ENCODE measurements around the gene NIM1K. TPM values are rescaled to one million over a fixed set of nuclear protein-coding genes. Genes with fewer than 3 reads are reported as not detected.
A peak's percentile ranks its signal among the peaks of the same experiment; 100 is the strongest.

The NIM1K gene
- total RNA-seq, 1 experiment from 2014 or later: 10.2 TPM

DNA sequence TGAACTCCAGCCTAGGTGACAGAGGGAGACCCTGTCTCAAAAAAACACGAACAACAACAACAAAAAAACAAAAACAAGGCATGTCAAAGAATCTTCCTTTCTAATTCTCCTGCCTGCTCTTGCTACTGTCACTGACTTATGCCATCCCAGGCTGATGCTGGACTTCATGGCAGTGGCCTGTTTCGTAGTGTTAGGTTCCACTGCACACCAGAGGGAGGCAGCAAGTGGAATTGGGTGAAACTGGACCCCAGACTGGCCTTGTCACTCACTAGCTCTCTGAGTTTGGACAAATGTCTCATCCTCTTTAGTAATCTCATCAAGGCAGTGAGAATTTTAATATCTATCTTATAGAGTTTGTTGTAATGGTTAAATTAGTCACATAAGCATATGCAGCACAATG is 12.9 kb downstream of the NIM1K start:
- Histone ChIP-seq H3K9me2 (replicated peaks; ENCODE audit: insufficient read depth, low read length) (no peaks in the 10 kb centered on the region), H4K20me1 (ENCODE audit: insufficient read depth, low read depth, low read length) (no peaks in the 10 kb centered on the region), H3K9me3 (ENCODE audit: low read length) (no peaks in the 10 kb centered on the region), H3K36me3 (ENCODE audit: insufficient read depth, low read length) (no peaks in the 10 kb centered on the region), H3K4me3 (ENCODE audit: low read length) (no peak overlapping the region), H3K4me2 (ENCODE audit: low read depth, low read length, poor library complexity, severe bottlenecking) (no peak overlapping the region), H3K27me3 (ENCODE audit: low read length) (no peaks in the 10 kb centered on the region), H3K9ac (ENCODE audit: low read length) (no peak overlapping the region), H2AFZ (ENCODE audit: low read length) (no peak overlapping the region), H3K79me2 (ENCODE audit: low read length) (no peaks in the 10 kb centered on the region; the same call in 1 of the 2 replicates), H3K4me1 (ENCODE audit: low read length) (peaks cover 28% of the 10 kb centered on the region), H3K27ac (ENCODE audit: low read length) (peak overlapping the region; percentile 46)
- no peak for DNase-seq

DNA sequence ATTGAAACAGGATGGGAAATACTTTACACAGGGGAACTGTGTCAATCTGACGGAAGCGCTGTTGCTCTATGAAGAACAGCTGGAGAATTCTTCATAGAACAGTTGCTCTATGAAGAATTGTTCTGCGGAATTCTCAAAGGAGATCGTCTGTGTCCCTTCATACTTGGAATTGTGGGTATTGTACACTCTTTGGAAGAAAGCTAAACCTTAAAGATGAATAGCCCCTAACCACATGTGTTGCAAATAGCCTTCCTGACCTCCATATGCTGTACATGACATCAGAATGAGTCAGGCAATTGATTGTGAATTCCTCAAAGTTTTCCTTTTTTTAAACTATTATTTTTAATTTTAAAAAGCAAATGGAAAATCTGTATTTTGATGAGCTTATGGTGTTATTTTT is 15.6 kb downstream of the NIM1K start:
- H4K20me1 ChIP-seq (ENCODE audit: insufficient read depth, low read depth, low read length): no peaks in the 10 kb centered on the region
- peaks cover 46% of the 10 kb centered on the region for H3K4me1 ChIP-seq (ENCODE audit: low read length)
- no peaks in the 10 kb centered on the region for H3K9me2 ChIP-seq (replicated peaks; ENCODE audit: insufficient read depth, low read length)
- no peaks in the 10 kb centered on the region for H3K36me3 ChIP-seq (ENCODE audit: insufficient read depth, low read length)
- H3K4me2 ChIP-seq (ENCODE audit: low read depth, low read length, poor library complexity, severe bottlenecking): no peak overlapping the region
- no peak overlapping the region for H3K4me3 ChIP-seq (ENCODE audit: low read length)
- H2AFZ ChIP-seq (ENCODE audit: low read length): no peak overlapping the region
- no peak overlapping the region for H3K9ac ChIP-seq (ENCODE audit: low read length)
- no peak for DNase-seq
- H3K9me3 ChIP-seq (ENCODE audit: low read length): no peaks in the 10 kb centered on the region
- no peaks in the 10 kb centered on the region for H3K27me3 ChIP-seq (ENCODE audit: low read length)
- peaks cover 6% of the 10 kb centered on the region; the same call in 1 of the 2 replicates for H3K79me2 ChIP-seq (ENCODE audit: low read length)
- H3K27ac ChIP-seq (ENCODE audit: low read length): no peak overlapping the region; the same call in 1 of the 2 replicates

DNA sequence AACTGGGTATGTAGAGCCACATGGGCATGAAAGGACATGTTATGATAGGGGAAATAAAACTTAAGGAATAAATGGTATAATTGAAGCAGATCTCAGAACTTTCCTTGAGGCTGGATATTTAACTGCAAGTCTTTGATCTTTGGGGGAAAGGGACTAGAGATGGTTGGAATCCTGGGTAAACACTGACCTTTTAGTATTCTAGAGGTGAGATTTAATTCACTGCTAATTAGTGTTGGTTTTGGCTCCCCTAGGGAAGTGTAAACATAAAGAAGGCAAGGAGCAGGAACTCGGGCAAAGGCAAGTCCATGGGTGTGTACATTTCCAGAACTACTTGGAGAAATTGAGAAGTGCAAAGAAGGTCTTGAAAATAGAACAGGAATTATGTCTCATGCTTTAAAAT is 16.6 kb downstream of the NIM1K start:
- Histone ChIP-seq H4K20me1 (ENCODE audit: insufficient read depth, low read depth, low read length) (no peaks in the 10 kb centered on the region), H3K9me2 (replicated peaks; ENCODE audit: insufficient read depth, low read length) (no peaks in the 10 kb centered on the region), H3K27ac (ENCODE audit: low read length) (peak overlapping the region; percentile 99), H3K9me3 (ENCODE audit: low read length) (no peaks in the 10 kb centered on the region), H2AFZ (ENCODE audit: low read length) (peak overlapping the region; percentile 51; the same call in 1 of the 2 replicates), H3K9ac (ENCODE audit: low read length) (peak overlapping the region; percentile 22), H3K27me3 (ENCODE audit: low read length) (no peaks in the 10 kb centered on the region), H3K4me3 (ENCODE audit: low read length) (no peak overlapping the region), H3K4me1 (ENCODE audit: low read length) (peaks cover 55% of the 10 kb centered on the region), H3K79me2 (ENCODE audit: low read length) (peaks cover 6% of the 10 kb centered on the region; the same call in 1 of the 2 replicates), H3K4me2 (ENCODE audit: low read depth, low read length, poor library complexity, severe bottlenecking) (peak overlapping the region; percentile 40), H3K36me3 (ENCODE audit: insufficient read depth, low read length) (no peaks in the 10 kb centered on the region)
- no peak for DNase-seq

DNA sequence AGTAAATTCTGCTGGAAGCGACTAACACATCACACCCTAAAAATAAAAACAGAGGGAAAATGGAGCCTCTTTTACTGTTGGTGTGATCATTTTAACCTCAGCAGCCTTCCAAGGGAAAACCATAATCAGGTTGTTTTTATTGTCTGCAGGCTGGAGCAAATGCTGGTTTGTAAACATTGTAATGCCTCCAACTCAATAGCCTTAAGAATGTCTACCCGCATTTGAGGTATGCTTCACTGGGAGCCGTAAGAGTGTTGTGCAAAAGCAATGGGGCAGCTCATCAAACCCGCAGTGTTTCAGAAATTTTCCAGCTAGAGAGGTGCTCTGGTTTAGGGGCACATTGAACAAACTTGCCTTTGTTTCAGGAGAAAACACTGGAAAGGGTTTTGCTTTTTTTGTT is 17.0 kb downstream of the NIM1K start:
- Histone ChIP-seq H3K79me2 (ENCODE audit: low read length) (peaks cover 6% of the 10 kb centered on the region; the same call in 1 of the 2 replicates), H3K9ac (ENCODE audit: low read length) (peak overlapping the region; percentile 22), H3K9me2 (replicated peaks; ENCODE audit: insufficient read depth, low read length) (no peaks in the 10 kb centered on the region), H3K4me1 (ENCODE audit: low read length) (peaks cover 59% of the 10 kb centered on the region), H3K4me2 (ENCODE audit: low read depth, low read length, poor library complexity, severe bottlenecking) (peak overlapping the region; percentile 40), H3K36me3 (ENCODE audit: insufficient read depth, low read length) (no peaks in the 10 kb centered on the region), H2AFZ (ENCODE audit: low read length) (peak overlapping the region; percentile 51; the same call in 1 of the 2 replicates), H3K27ac (ENCODE audit: low read length) (peak overlapping the region; percentile 99), H4K20me1 (ENCODE audit: insufficient read depth, low read depth, low read length) (no peaks in the 10 kb centered on the region), H3K27me3 (ENCODE audit: low read length) (no peaks in the 10 kb centered on the region), H3K4me3 (ENCODE audit: low read length) (no peak overlapping the region), H3K9me3 (ENCODE audit: low read length) (no peaks in the 10 kb centered on the region)
- DNase-seq: no peak

DNA sequence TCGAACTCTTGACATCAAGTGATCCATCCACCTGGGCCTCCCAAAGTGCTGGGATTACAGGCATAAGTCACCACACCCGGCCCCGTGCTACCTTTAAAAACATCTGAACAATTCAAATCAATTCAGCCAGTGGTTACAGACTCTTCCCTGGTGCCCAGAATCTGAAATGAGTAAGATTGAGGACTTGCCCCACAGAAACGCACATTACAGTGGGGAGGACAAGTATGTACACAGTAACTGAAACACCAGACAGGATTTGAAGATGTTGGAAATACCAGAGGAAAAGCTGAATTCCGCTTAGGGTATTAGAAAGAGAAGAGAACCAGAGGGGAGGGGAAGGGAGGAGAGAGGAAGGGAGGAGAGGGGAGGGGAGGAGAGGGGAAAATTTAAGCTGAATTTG is 17.8 kb downstream of the NIM1K start:
- H3K27me3 ChIP-seq (ENCODE audit: low read length): no peaks in the 10 kb centered on the region
- H3K4me3 ChIP-seq (ENCODE audit: low read length): peak overlapping the region; percentile 26; the same call in 1 of the 2 replicates
- peak overlapping the region; percentile 71 for H3K4me2 ChIP-seq (ENCODE audit: low read depth, low read length, poor library complexity, severe bottlenecking)

GRCh38 chr5:43210570-43210969 is 18.5 kb downstream of the NIM1K start:
- peak; percentile 84 for DNase-seq
- Histone ChIP-seq H3K27ac (ENCODE audit: low read length) (peak overlapping the region; percentile 99), H3K36me3 (ENCODE audit: insufficient read depth, low read length) (no peaks in the 10 kb centered on the region), H3K79me2 (ENCODE audit: low read length) (peaks cover 6% of the 10 kb centered on the region; the same call in 1 of the 2 replicates), H3K4me2 (ENCODE audit: low read depth, low read length, poor library complexity, severe bottlenecking) (peak overlapping the region; percentile 71), H4K20me1 (ENCODE audit: insufficient read depth, low read depth, low read length) (no peaks in the 10 kb centered on the region), H3K4me3 (ENCODE audit: low read length) (peak overlapping the region; percentile 26; the same call in 1 of the 2 replicates), H3K9me3 (ENCODE audit: low read length) (no peaks in the 10 kb centered on the region), H3K27me3 (ENCODE audit: low read length) (no peaks in the 10 kb centered on the region), H2AFZ (ENCODE audit: low read length) (no peak overlapping the region), H3K4me1 (ENCODE audit: low read length) (peaks cover 72% of the 10 kb centered on the region), H3K9me2 (replicated peaks; ENCODE audit: insufficient read depth, low read length) (no peaks in the 10 kb centered on the region), H3K9ac (ENCODE audit: low read length) (peak overlapping the region; percentile 65)

More for the DNA sequence above, 17.8 kb downstream of the NIM1K start:
- peak; percentile 64 for DNase-seq
- peaks cover 6% of the 10 kb centered on the region; the same call in 1 of the 2 replicates for H3K79me2 ChIP-seq (ENCODE audit: low read length)
- H3K27ac ChIP-seq (ENCODE audit: low read length): peak overlapping the region; percentile 99
- H3K9me3 ChIP-seq (ENCODE audit: low read length): no peaks in the 10 kb centered on the region
- H3K9ac ChIP-seq (ENCODE audit: low read length): peak overlapping the region; percentile 65
- H2AFZ ChIP-seq (ENCODE audit: low read length): no peak overlapping the region
- no peaks in the 10 kb centered on the region for H3K9me2 ChIP-seq (replicated peaks; ENCODE audit: insufficient read depth, low read length)
- peaks cover 66% of the 10 kb centered on the region for H3K4me1 ChIP-seq (ENCODE audit: low read length)
- H3K36me3 ChIP-seq (ENCODE audit: insufficient read depth, low read length): no peaks in the 10 kb centered on the region
- no peaks in the 10 kb centered on the region for H4K20me1 ChIP-seq (ENCODE audit: insufficient read depth, low read depth, low read length)

- 0 out of 2 replicates have a peak, but pooled peaks cover 4% of the 10 kb centered on the region for H3K36me3 ChIP-seq (ENCODE audit: insufficient read depth, low read length)
- 0 out of 2 replicates have a peak overlapping the region, but pooled peaks have one; percentile 15 for H3K4me3 ChIP-seq (ENCODE audit: low read length)
- H3K9me3 ChIP-seq (ENCODE audit: low read length): no peaks in the 10 kb centered on the region; the same call in 1 of the 2 replicates
- no peak overlapping the region for H2AFZ ChIP-seq (ENCODE audit: low read length)
- H3K4me2 ChIP-seq (ENCODE audit: low read depth, low read length, poor library complexity, severe bottlenecking): peak overlapping the region; percentile 84
- peak overlapping the region; percentile 74 for H3K9ac ChIP-seq (ENCODE audit: low read length)
- H3K79me2 ChIP-seq (ENCODE audit: low read length): peaks cover 6% of the 10 kb centered on the region; the same call in 1 of the 2 replicates
- H3K27ac ChIP-seq (ENCODE audit: low read length): peak overlapping the region; percentile 99
- no peaks in the 10 kb centered on the region for H3K27me3 ChIP-seq (ENCODE audit: low read length)
- no peaks in the 10 kb centered on the region for H4K20me1 ChIP-seq (ENCODE audit: insufficient read depth, low read depth, low read length)
- DNase-seq: no peak
- no peaks in the 10 kb centered on the region for H3K9me2 ChIP-seq (replicated peaks; ENCODE audit: insufficient read depth, low read length)
- H3K4me1 ChIP-seq (ENCODE audit: low read length): peaks cover 93% of the 10 kb centered on the region
These were observed 21.9 kb downstream of the NIM1K start for GRCh38 chr5:43213951-43214350.

- peaks cover 6% of the 10 kb centered on the region; the same call in 1 of the 2 replicates for H3K79me2 ChIP-seq (ENCODE audit: low read length)
- no peaks in the 10 kb centered on the region for H3K27me3 ChIP-seq (ENCODE audit: low read length)
- peak; percentile 97 for DNase-seq
- peak overlapping the region; percentile 84 for H3K4me2 ChIP-seq (ENCODE audit: low read depth, low read length, poor library complexity, severe bottlenecking)
- H3K4me1 ChIP-seq (ENCODE audit: low read length): peaks cover 86% of the 10 kb centered on the region
- no peaks in the 10 kb centered on the region; the same call in 1 of the 2 replicates for H3K9me3 ChIP-seq (ENCODE audit: low read length)
- H3K4me3 ChIP-seq (ENCODE audit: low read length): peak overlapping the region; percentile 58
- H4K20me1 ChIP-seq (ENCODE audit: insufficient read depth, low read depth, low read length): no peaks in the 10 kb centered on the region
- H3K9me2 ChIP-seq (replicated peaks; ENCODE audit: insufficient read depth, low read length): no peaks in the 10 kb centered on the region
- H3K9ac ChIP-seq (ENCODE audit: low read length): peak overlapping the region; percentile 74
- peak overlapping the region; percentile 99 for H3K27ac ChIP-seq (ENCODE audit: low read length)
- H2AFZ ChIP-seq (ENCODE audit: low read length): no peak overlapping the region
- peaks cover 7% of the 10 kb centered on the region; the same call in 1 of the 2 replicates for H3K36me3 ChIP-seq (ENCODE audit: insufficient read depth, low read length)
These were observed 23.1 kb downstream of the NIM1K start for GRCh38 chr5:43215073-43215631.
